ENCODE data around the gene STX7.

STX7 gene

DNA sequence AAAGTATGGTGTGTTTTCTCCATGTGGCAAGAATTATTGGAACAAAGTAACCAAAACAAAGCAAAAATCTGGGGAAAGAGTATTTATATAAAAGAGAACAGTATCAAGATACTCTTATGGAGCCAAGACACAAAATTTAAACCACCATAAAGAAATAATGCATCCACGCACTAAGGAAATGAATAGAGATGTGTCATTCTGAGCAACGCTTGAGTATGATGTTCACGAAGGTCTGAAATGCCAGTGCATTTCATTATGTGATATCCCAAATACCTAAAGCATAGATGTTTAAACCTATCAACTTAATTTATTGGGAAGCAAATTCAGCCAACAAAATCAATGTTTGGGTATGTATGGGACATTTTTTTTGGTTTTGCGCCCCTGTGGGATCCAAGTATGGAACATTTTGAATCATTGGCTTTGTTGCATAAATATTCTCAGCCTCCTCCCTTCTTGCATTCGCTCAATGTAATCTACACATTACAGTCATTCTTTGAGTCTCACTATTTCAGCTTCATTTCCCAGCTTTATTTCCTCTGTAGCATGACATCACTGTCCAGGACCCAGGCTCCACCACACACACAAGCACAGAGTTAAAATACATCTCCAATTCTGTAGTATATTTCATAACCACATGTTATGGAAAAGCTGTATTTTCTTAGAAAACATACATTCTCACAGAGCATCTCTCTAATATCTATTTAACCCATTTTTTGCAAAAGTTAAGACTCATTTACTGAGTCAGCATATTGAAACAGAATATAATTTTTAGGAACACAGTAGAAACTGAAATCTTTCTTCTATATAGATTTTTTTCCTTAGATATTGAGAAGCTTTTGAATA lies 100.0 kb downstream of the STX7 start:
- no peak for DNase-seq

DNA sequence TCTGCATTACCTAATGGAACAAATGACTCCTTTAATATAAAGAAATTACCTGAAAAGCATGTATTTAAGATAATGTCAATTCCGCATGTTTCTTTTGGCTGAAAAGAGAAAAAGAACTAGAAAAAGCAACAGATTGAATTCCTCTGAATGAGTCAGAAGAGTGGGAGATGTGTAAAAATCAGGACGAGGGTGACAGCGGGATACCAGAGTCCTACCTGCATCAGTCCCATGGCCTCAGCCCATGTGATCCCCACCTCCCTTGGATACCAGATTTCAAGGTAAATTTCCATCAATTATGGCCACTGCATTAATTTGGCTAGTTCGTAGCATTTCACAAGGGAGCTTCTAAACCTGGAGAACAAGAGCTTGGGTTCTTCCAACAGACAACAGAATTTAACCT lies 101.6 kb downstream of the STX7 start:
- DNase-seq = no peak

GRCh38 chr6:132410830-132411229 lies 102.1 kb downstream of the STX7 start:
- no peak for DNase-seq

GRCh38 chr6:132405143-132405915 lies 107.6 kb downstream of the STX7 start:
- no peak for DNase-seq

- DNase-seq = no peak
Observed at GRCh38 chr6:132404736-132405135, 108.2 kb downstream of the STX7 start.

GRCh38 chr6:132404330-132404729 lies 108.6 kb downstream of the STX7 start:
- no peak for DNase-seq

DNA sequence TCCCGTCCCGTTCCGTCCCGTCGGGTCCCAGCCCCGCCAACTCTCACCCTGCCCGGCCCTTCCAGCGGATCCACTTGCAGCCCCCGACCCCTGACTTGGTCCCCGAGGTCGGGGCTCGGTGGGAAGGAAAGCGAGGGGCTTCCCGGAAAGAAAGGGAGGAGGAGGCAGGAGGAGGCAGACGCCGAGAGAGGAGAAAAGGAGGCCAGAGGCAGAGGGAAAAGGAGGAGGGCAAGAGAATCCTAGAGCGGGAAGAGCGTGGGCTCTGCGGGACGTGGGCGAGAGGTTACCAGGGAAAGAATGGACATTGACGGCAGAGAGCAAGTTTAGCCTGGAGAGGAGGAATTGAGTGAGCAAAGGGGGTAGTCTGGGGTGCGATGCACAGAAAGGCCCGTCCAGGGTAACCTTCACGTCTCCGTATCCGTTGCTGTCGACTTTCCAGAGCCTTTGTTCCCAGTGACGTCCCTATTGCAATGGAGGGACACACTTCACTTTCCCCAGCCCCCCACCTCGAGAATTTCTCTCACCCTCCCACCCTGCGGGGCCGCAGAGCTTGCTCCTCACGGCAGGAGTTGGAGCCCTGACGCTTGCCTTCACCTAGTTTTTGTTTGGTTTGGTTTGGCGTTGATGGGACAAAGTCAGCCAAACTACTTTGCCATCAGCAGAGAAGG lies 111.2 kb downstream of the STX7 start:
- DNase-seq = no peak

GRCh38 chr6:132400883-132401617 lies 111.9 kb downstream of the STX7 start, which contains the start of gene MOXD1:
Gene MOXD1 (minus strand): TSS chr6:132401475. CDS start chr6:132401426, 49 bp downstream.
- peak; percentile 43 for DNase-seq

DNA sequence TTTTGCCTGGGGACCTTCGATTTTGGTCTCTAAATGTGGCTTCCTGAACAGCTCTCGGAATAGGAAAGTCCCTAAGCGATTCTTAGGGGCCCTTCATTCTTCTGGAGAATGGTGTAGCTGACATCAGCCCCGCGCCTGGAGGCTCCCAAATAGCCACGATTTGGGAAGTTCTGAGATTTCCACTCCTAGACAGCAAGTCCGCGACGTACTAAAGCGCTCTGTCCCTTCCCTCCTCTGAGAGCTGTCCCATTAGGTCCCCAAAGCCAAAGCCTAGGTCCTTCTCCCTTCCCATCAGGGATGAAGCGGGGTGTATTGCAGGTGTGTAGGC lies 112.4 kb downstream of the STX7 start:
- no peak for DNase-seq

DNA sequence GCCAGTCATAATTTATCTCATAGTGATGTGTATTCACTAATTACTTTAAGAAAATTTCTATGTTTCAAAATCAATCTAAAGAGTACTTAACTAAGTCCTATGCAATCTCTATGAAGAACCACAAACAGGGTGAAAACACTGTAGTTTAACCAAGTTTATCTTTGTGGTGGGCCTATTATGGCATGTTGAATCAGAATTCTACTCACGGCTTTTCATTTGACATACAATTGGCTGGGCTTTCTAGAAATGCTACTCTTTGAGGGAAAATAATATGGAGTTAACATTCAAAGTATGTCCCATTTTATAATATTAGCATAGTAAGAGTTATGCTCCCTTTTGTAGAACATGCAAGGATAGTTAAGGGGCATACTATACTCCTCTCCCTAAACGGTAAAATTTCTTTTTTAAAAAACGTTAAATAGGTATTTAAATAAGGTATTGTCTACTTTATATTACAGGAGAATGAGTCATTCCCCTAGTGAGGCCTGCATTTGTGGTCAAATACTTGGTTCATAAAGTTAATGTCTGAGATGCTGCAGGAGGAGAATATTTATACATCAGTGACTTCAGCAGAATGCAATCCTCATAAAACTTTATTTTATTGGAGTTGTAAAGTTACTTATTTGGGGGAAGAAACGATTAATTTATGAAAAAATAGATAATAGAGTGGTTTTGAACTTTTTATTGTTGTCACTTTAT lies 113.4 kb downstream of the STX7 start:
- no peak for DNase-seq
